Measurements from ENCODE around the gene ASCL5.

DNA sequence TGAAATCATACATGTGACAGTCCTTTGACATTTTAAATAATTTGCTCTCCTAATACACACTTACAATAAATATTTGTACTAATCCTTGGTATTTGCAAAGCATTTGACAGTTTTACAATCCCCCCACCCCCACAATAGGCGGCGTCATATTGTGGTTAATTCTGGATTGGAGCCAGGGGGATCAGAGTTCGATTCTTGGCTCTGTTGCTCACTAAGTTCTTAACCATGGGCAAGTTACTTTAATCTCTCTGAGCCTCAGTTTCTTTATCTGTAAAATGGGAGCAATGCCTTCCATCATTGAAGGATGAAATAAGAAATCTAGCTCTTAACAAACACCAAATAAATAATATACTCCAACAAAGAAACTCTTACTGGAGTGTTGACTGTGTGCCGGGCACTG, 38.6 kb downstream of the ASCL5 start:
- no peak for TF ChIP-seq POLR2AphosphoS5 (IDR thresholded peaks at IDR 0.05; ENCODE audit: insufficient read depth in 1 of 2, low read depth in 1 of 2)
- TF ChIP-seq, protein P1, sequence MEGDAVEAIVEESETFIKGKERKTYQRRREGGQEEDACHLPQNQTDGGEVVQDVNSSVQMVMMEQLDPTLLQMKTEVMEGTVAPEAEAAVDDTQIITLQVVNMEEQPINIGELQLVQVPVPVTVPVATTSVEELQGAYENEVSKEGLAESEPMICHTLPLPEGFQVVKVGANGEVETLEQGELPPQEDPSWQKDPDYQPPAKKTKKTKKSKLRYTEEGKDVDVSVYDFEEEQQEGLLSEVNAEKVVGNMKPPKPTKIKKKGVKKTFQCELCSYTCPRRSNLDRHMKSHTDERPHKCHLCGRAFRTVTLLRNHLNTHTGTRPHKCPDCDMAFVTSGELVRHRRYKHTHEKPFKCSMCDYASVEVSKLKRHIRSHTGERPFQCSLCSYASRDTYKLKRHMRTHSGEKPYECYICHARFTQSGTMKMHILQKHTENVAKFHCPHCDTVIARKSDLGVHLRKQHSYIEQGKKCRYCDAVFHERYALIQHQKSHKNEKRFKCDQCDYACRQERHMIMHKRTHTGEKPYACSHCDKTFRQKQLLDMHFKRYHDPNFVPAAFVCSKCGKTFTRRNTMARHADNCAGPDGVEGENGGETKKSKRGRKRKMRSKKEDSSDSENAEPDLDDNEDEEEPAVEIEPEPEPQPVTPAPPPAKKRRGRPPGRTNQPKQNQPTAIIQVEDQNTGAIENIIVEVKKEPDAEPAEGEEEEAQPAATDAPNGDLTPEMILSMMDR (IDR thresholded peaks at IDR 0.05): no peak
- no peak for TF ChIP-seq POLR2A (IDR thresholded peaks at IDR 0.05)

All from vagina (tissue), 2 donors.